ENCODE results near the gene SLC28A2.

DNA sequence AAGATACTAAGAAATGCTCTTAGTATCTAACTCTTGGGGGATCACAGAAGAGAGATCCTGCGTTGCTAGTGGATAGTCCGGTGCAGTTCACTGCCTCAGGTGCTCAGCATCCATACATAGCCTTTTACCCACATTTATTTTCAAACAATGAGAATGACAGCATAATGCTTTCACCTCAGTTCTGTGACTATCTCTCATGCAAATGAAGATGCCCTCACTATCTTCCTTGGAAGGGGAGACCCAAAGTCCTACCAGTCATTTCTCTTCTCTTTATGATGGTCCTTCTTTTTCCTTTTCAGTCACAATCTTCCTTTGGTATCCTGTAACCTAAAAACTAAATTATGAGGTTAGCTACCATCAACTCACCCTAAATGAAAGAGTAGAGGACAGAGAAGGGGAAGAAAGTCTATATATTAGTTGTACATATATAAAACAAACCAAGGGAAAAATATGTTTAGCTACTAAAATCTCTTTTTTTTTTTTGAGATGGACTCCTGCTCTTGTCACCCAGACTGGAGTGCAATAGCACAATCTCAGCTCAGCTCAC lies 30.9 kb upstream of the SLC28A2 start:
- TF ChIP-seq CTCF (conservative IDR thresholded peaks at IDR 0.05; ENCODE audit: low read depth, low read length): no peak
- no peak for TF ChIP-seq EZH2 (IDR thresholded peaks at IDR 0.05; ENCODE audit: low read length, unreplicated experiment)

All from PC-3 (cell line).